ENCODE measurements around the gene POC1A.

GRCh38 chr3:52073490-52073889 lies 80.7 kb downstream of the POC1A start:
- no peak for TF ChIP-seq CTCF (conservative IDR thresholded peaks at IDR 0.05; ENCODE audit: low read depth, low read length)
- no peak for TF ChIP-seq MXI1 (IDR thresholded peaks at IDR 0.05; ENCODE audit: borderline replicate concordance, low read depth, low read length)
- TF ChIP-seq BHLHE40 (IDR thresholded peaks at IDR 0.05; ENCODE audit: low read depth, low read length) = no peak
- no peak for TF ChIP-seq POLR2A (IDR thresholded peaks at IDR 0.05; ENCODE audit: low read depth, low read length)
- TF ChIP-seq USF2 (IDR thresholded peaks at IDR 0.05; ENCODE audit: low read depth, low read length) = no peak
- no peak for TF ChIP-seq RFX5 (IDR thresholded peaks at IDR 0.05; ENCODE audit: low read depth, low read length)
- TF ChIP-seq CEBPB (IDR thresholded peaks at IDR 0.05; ENCODE audit: low read depth, low read length) = no peak
- TF ChIP-seq NFE2L2 (IDR thresholded peaks at IDR 0.05; ENCODE audit: low read depth, low read length) = no peak
- no peak for TF ChIP-seq RCOR1 (IDR thresholded peaks at IDR 0.05; ENCODE audit: insufficient replicate concordance, low read length)

Data from IMR-90 (cell line).